ENCODE results near the gene ETV6. TPM values are rescaled to one million over a fixed set of nuclear protein-coding genes. Genes with fewer than 3 reads are reported as not detected.
A peak's percentile ranks its signal among the peaks of the same experiment; 100 is the strongest.

Gene ETV6
- total and polyA plus RNA-seq, 9 of the 15 experiments (the other 6 are each of a cell fraction or from before 2014, with no cell fraction given) = 0.81 to 12.7 (median 4.1) TPM

- intact Hi-C loops (cut with micrococcal nuclease) (no loop called here), in situ Hi-C loops (cut with MboI) (no loop called here)
- Histone ChIP-seq H3K9me3 (replicated peaks; ENCODE audit: control insufficient read depth, insufficient read depth, low read depth, low read length) (no peaks in the 10 kb centered on the region), H2AFZ (ENCODE audit: low read depth, low read length) (no peak overlapping the region), H3K9me1 (ENCODE audit: control insufficient read depth, insufficient read depth, low read length) (no peaks in the 10 kb centered on the region), H3K27ac (ENCODE audit: extremely low read depth, low read depth, low read length) (no peak overlapping the region), H3K4me2 (ENCODE audit: insufficient read depth, low read length) (no peak overlapping the region), H3K79me2 (ENCODE audit: control insufficient read depth, insufficient read depth, low read length) (no peaks in the 10 kb centered on the region; the same call in 1 of the 3 replicates), H3K9ac (ENCODE audit: insufficient read depth in 1 of 2, low read depth in 2 of 2, low read length in 2 of 2) (no peak overlapping the region), H3K36me3 (ENCODE audit: control insufficient read depth, insufficient read depth, low read length) (no peaks in the 10 kb centered on the region), H3K27me3 (ENCODE audit: control insufficient read depth in 2 of 2, insufficient read depth in 2 of 2, low read length in 2 of 2) (no peaks in the 10 kb centered on the region), H3K4me1 (replicated peaks in 1 of 2; ENCODE audit: control insufficient read depth in 2 of 2, insufficient read depth in 2 of 2, low read length in 2 of 2) (peaks cover 0 to 11% of the 10 kb centered on the region in 2 experiments; a peak in 2 of 5 replicates), H4K20me1 (replicated peaks; ENCODE audit: control insufficient read depth, insufficient read depth, low read length) (no peaks in the 10 kb centered on the region; the same call in 1 of the 2 replicates), H3K4me3 (no peak overlapping the region)
- ChIA-PET CTCF (ENCODE audit: low intra/inter-chr PET ratio) (no interaction called here), POLR2A (interaction anchor here (0.6 to 1.8 kb wide), 2 partner anchors 14 to 27 kb away, joined by 3 to 4 read pairs; no protein-coding TSS in a partner anchor)
- no peak for TF ChIP-seq PRDM10 (IDR thresholded peaks at IDR 0.05; ENCODE audit: partially characterized antibody)
- ATAC-seq (no peak), FAIRE-seq (no peak), DNase-seq (ENCODE audit: extremely low read depth in 1 of 4, low spot score in 3 of 4) (peak in 1 of 4 experiments; percentile 10)
- WGBS (ENCODE audit: insufficient coverage, low coverage, missing lambda C conversion rate) = 11% methylated on average over 6 of the region's 6 CpGs
- BruUV-seq (replicated peaks) = no TSS peak
Observed at GRCh38 chr12:11745113-11745512, 95.6 kb downstream of the ETV6 start.
